H1 (cell line): ENCODE data around the gene DLEC1. TPM values are rescaled to one million over a fixed set of nuclear protein-coding genes. Genes with fewer than 3 reads are reported as not detected.

Experiments used
- CHD1 ChIP-seq: IDR thresholded peaks from 2 replicates; pipeline ENCODE4 v1.6.1; 2012; ENCODE audit warnings: low read depth, low read length, improper control_type of control experiment
- CHD7 ChIP-seq: fragments of 300-600 bp; sonication (generic); IDR thresholded peaks from 2 replicates; pipeline ENCODE4 v1.7.1; 2012; ENCODE audit warnings: low read length, moderate library complexity, mild to moderate bottlenecking, inconsistent platforms; ENCODE audit not compliant: insufficient replicate concordance
- CREB1 ChIP-seq: IDR thresholded peaks from 2 replicates; pipeline ENCODE4 v1.6.1; 2012; ENCODE audit warnings: inconsistent platforms
- E2F6 ChIP-seq: IDR thresholded peaks from 2 replicates; pipeline ENCODE4 v1.6.1; 2012; ENCODE audit warnings: inconsistent platforms
- EGR1 ChIP-seq: IDR thresholded peaks from 2 replicates; pipeline ENCODE4 v1.6.1; 2011; ENCODE audit warnings: low read depth, low read length, borderline replicate concordance
- GABPA ChIP-seq: IDR thresholded peaks from 2 replicates; pipeline ENCODE4 v1.6.1; 2011; ENCODE audit warnings: mild to moderate bottlenecking, low read length, moderate library complexity, borderline replicate concordance; ENCODE audit not compliant: insufficient read depth
- MAFK ChIP-seq: IDR thresholded peaks from 2 replicates; pipeline ENCODE4 v1.6.1; 2012; ENCODE audit warnings: low read depth, mild to moderate bottlenecking, improper control_type of control experiment, low read length
- POU5F1 ChIP-seq: IDR thresholded peaks from 2 replicates; pipeline ENCODE4 v1.6.1; 2011; ENCODE audit warnings: low read depth, mild to moderate bottlenecking, low read length, moderate library complexity
- RBBP5 ChIP-seq: IDR thresholded peaks from 2 replicates; pipeline ENCODE4 v1.7.1; 2012; ENCODE audit warnings: low read depth, mild to moderate bottlenecking, inconsistent platforms, low read length, moderate library complexity, borderline replicate concordance
- SRF ChIP-seq: IDR thresholded peaks from 2 replicates; pipeline ENCODE4 v1.6.1; 2011; ENCODE audit warnings: mild to moderate bottlenecking, low read depth, low read length, moderate library complexity
- polyA plus RNA-seq, 7 experiments: library from polyadenylated mRNA; depleted of rRNA in 3 of 7; stranded (reverse) in 5 of 7; unstranded in 2 of 7; fragments of >200 nt in 5 of 7; fragments of 200-250 nt in 2 of 7; gene quantifications; 1 replicate in 5 of 7; 2 replicates in 1 of 7; 4 replicates in 1 of 7; pipeline versions ENCODE4 v1.2.1 to v1.2.3, GENCODE V29; 2011 to 2013; ENCODE audit warnings: missing spikeins in 2 of 7, mixed read lengths in 2 of 7
- total RNA-seq: library from RNA; stranded (reverse); fragmentation: NEBNext Ultra II Directional; extraction: Animal tissue kit (Norgen Biotek cat#: 25700); gene quantifications from 2 replicates; pipeline ENCODE4 v1.2.1, GENCODE V29; 2021

The DLEC1 gene
- total and polyA plus RNA-seq, 2 of the 8 experiments (the other 6 are each of a cell fraction or from before 2014, with no cell fraction given): 0.26 to 0.76 TPM

GRCh38 chr3:38039101-38039898, at the start of gene DLEC1 (continued):
- TF ChIP-seq E2F6: peak; percentile 94
- TF ChIP-seq EGR1: no peak
- TF ChIP-seq GABPA: peak; percentile 64
- no peak for TF ChIP-seq POU5F1
- peak; percentile 50; the same call in 1 of the 2 replicates for TF ChIP-seq RBBP5
- TF ChIP-seq CHD1: no peak
- peak; percentile 68 for TF ChIP-seq CREB1
- no peak for TF ChIP-seq MAFK
- no peak for TF ChIP-seq SRF
- TF ChIP-seq CHD7: no peak
- TF ChIP-seq, all 59 proteins: peak for 15
